ENCODE measurements around the gene CEBPE.
A peak's percentile ranks its signal among the peaks of the same experiment; 100 is the strongest.

Gene CEBPE

GRCh38 chr14:23068789-23069412 lies 50.2 kb downstream of the CEBPE start:
- H3K36me3 ChIP-seq (ENCODE audit: low read length), result peaks cover 28% of the 10 kb centered on the region

GRCh38 chr14:23067847-23068788 lies 50.9 kb downstream of the CEBPE start:
- Histone ChIP-seq H3K9ac (ENCODE audit: low read length) (peak overlapping the region; percentile 9; the same call in 1 of the 2 replicates), H3K79me2 (ENCODE audit: insufficient read depth, low read length) (peaks cover 38% of the 10 kb centered on the region)

More at GRCh38 chr14:23068789-23069412, 50.2 kb downstream of the CEBPE start:
- Histone ChIP-seq H3K9me2 (replicated peaks; ENCODE audit: insufficient read depth, low read length) (no peaks in the 10 kb centered on the region), H3K4me2 (ENCODE audit: low read depth, low read length, poor library complexity, severe bottlenecking) (peak overlapping the region; percentile 42), H3K9ac (ENCODE audit: low read length) (peak overlapping the region; percentile 9; the same call in 1 of the 2 replicates), H3K79me2 (ENCODE audit: insufficient read depth, low read length) (peaks cover 38% of the 10 kb centered on the region), H4K20me1 (ENCODE audit: low read depth, low read length) (peaks cover 9% of the 10 kb centered on the region; the same call in 1 of the 2 replicates), H3K27ac (ENCODE audit: low read depth, low read length) (no peak overlapping the region), H3F3A (ENCODE audit: insufficient read depth) (peaks cover 11% of the 10 kb centered on the region), H3K9me3 (ENCODE audit: insufficient read depth, low read length) (no peaks in the 10 kb centered on the region), H3K4me3 (ENCODE audit: insufficient read depth, low read length, poor library complexity, severe bottlenecking) (no peak overlapping the region), H3K27me3 (ENCODE audit: low read length) (no peaks in the 10 kb centered on the region), H2AFZ (ENCODE audit: low read depth, low read length, severe bottlenecking) (no peak overlapping the region)
- no peak for TF ChIP-seq EZH2phosphoT487 (conservative IDR thresholded peaks at IDR 0.05; ENCODE audit: low read length)
- peak; percentile 100 for TF ChIP-seq CTCF (IDR thresholded peaks at IDR 0.05; ENCODE audit: insufficient read depth, low read length, poor library complexity, severe bottlenecking)

More at GRCh38 chr14:23067847-23068788, 50.9 kb downstream of the CEBPE start:
- H3K4me2 ChIP-seq (ENCODE audit: low read depth, low read length, poor library complexity, severe bottlenecking), result peak overlapping the region; percentile 40
- peaks cover 36% of the 10 kb centered on the region for H3K36me3 ChIP-seq (ENCODE audit: low read length)
- H3K9me2 ChIP-seq (replicated peaks; ENCODE audit: insufficient read depth, low read length), result no peaks in the 10 kb centered on the region
- no peak overlapping the region for H3K27ac ChIP-seq (ENCODE audit: low read depth, low read length)
- no peaks in the 10 kb centered on the region for H3K9me3 ChIP-seq (ENCODE audit: insufficient read depth, low read length)
- H4K20me1 ChIP-seq (ENCODE audit: low read depth, low read length), result peaks cover 9% of the 10 kb centered on the region; the same call in 1 of the 2 replicates
- H3F3A ChIP-seq (ENCODE audit: insufficient read depth), result peaks cover 11% of the 10 kb centered on the region
- H3K4me3 ChIP-seq (ENCODE audit: insufficient read depth, low read length, poor library complexity, severe bottlenecking), result no peak overlapping the region
- no peak overlapping the region for H2AFZ ChIP-seq (ENCODE audit: low read depth, low read length, severe bottlenecking)
- no peaks in the 10 kb centered on the region for H3K27me3 ChIP-seq (ENCODE audit: low read length)
- TF ChIP-seq CTCF (IDR thresholded peaks at IDR 0.05; ENCODE audit: insufficient read depth, low read length, poor library complexity, severe bottlenecking) (no peak), EZH2phosphoT487 (conservative IDR thresholded peaks at IDR 0.05; ENCODE audit: low read length) (no peak)

Measured in SU-DHL-6 (cell line).